HFF-Myc (cell line): ENCODE measurements around the gene RSPO3.

Experiments
- DNase-seq: peaks from one replicate; pipeline ENCODE4 v3.0.0-alpha.2; 2011; ENCODE audit warnings: low read depth; ENCODE audit errors: extremely low read depth
- H3K4me3 ChIP-seq: replicated peaks from 2 replicates; pipeline ENCODE4 v1.5.1; 2011; ENCODE audit warnings: low read depth, mild to moderate bottlenecking, control low read depth, low read length
- TF ChIP-seq, protein P1 (sequence below): IDR thresholded peaks from 2 replicates; pipeline ENCODE4 v1.5.1; 2012; ENCODE audit warnings: mild to moderate bottlenecking, low read depth, low read length, control low read depth; ENCODE audit errors: missing control alignments

The RSPO3 gene

GRCh38 chr6:127118298-127119101, at the start of gene RSPO3:
TSS of gene RSPO3 (plus strand) at chr6:127118671. CDS start at chr6:127119193, 522 bp downstream.
- DNase-seq, result no peak
- H3K4me3 ChIP-seq, result peak within 1 kb of the TSS; percentile 36
- TF ChIP-seq, protein P1, sequence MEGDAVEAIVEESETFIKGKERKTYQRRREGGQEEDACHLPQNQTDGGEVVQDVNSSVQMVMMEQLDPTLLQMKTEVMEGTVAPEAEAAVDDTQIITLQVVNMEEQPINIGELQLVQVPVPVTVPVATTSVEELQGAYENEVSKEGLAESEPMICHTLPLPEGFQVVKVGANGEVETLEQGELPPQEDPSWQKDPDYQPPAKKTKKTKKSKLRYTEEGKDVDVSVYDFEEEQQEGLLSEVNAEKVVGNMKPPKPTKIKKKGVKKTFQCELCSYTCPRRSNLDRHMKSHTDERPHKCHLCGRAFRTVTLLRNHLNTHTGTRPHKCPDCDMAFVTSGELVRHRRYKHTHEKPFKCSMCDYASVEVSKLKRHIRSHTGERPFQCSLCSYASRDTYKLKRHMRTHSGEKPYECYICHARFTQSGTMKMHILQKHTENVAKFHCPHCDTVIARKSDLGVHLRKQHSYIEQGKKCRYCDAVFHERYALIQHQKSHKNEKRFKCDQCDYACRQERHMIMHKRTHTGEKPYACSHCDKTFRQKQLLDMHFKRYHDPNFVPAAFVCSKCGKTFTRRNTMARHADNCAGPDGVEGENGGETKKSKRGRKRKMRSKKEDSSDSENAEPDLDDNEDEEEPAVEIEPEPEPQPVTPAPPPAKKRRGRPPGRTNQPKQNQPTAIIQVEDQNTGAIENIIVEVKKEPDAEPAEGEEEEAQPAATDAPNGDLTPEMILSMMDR, result no peak

- no peak overlapping the region for H3K4me3 ChIP-seq
- TF ChIP-seq, protein P1, result peak; percentile 36
- DNase-seq, result peak; percentile 12
Measured at GRCh38 chr6:127069659-127070279, 48.7 kb upstream of the RSPO3 start.

DNA sequence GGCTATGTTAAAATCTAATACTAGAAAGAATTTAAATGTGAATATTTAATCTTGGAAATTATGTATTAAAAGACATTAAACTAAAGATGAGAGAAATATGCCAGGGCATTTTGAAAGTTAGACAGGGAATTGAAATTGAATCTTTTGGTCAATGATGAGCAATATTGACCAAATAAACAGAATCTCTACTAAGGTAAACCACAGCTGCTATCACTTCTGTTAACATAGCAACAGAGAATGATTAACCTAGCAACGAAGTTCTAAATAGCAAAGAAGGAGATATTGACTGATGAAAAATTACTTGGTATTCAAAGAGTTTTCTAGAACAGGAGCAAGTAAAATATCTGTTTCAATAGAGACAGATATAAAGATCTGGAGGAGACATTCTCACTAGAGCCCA, 45.2 kb upstream of the RSPO3 start:
- TF ChIP-seq, protein P1, result no peak
- no peak for DNase-seq
- H3K4me3 ChIP-seq, result no peak overlapping the region

DNA sequence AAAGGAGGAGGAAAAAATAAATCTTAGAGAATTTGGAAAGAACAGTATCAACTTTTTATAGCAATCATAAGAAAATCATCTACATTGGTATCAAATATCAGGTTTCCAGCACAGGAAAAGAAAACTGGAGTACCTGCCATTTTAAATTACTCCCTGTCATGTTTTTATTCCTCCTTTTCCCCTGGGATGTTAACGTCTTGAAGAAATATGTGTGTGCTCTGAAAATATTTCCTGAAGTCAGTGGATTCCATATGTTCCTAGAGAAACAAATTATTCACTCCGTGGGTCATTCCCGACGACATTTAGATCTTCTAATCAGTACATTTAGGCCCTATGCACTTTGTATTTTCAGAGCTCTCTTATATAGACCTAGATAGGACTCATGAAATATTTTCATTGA, 42.0 kb upstream of the RSPO3 start:
- no peak overlapping the region for H3K4me3 ChIP-seq
- DNase-seq, result no peak
- TF ChIP-seq, protein P1, result no peak

GRCh38 chr6:127077886-127078285, 40.6 kb upstream of the RSPO3 start:
- TF ChIP-seq, protein P1, result no peak
- no peak for DNase-seq
- no peak overlapping the region for H3K4me3 ChIP-seq

- TF ChIP-seq, protein P1, result no peak
- no peak overlapping the region for H3K4me3 ChIP-seq
- DNase-seq, result no peak
Measured at GRCh38 chr6:127078669-127079068, 39.8 kb upstream of the RSPO3 start.
